Activated CD4-positive, alpha-beta T cell treated with anti-CD3 and anti-CD28 coated beads, Interleukin-10, Interleukin-2, amounts not matched to agents 100 ng/mL and 50 ng/mL, durations not matched to agents 16 hours and 8 hours (primary cell): Measurements from ENCODE around the gene WNT3A.

ENCODE experiments used
- DNase-seq: peaks from one replicate; pipeline ENCODE4 v3.0.0-alpha.2; 2020

The WNT3A gene

GRCh38 chr1:227999056-227999930 lies 7.5 kb upstream of the WNT3A start:
- DNase-seq, result peak; percentile 78

- no peak for DNase-seq
Measured at GRCh38 chr1:228000416-228000815, 6.4 kb upstream of the WNT3A start.

- DNase-seq, result no peak
Measured at GRCh38 chr1:228000836-228001563, 5.8 kb upstream of the WNT3A start.

GRCh38 chr1:228001738-228002535 lies 4.9 kb upstream of the WNT3A start:
- DNase-seq, result no peak

GRCh38 chr1:228002792-228003191 lies 4.0 kb upstream of the WNT3A start:
- no peak for DNase-seq

GRCh38 chr1:228003461-228004330 lies 3.1 kb upstream of the WNT3A start:
- DNase-seq, result no peak

- DNase-seq, result peak; percentile 31
Measured at GRCh38 chr1:228004331-228004855, 2.4 kb upstream of the WNT3A start.

- DNase-seq, result no peak
Measured at GRCh38 chr1:228004856-228005462, 1.8 kb upstream of the WNT3A start.

GRCh38 chr1:228005511-228006033 lies 1.2 kb upstream of the WNT3A start:
- no peak for DNase-seq

- DNase-seq, result no peak
Measured at GRCh38 chr1:228006034-228006785, 588 bp upstream of the WNT3A start.

GRCh38 chr1:228007049-228007800 lies 427 bp downstream of the WNT3A start:
- no peak for DNase-seq

GRCh38 chr1:228007801-228008341 lies 1.1 kb downstream of the WNT3A start:
- no peak for DNase-seq

GRCh38 chr1:228008391-228009115 lies 1.8 kb downstream of the WNT3A start:
- no peak for DNase-seq

- DNase-seq, result no peak
Measured at GRCh38 chr1:228009116-228009827, 2.5 kb downstream of the WNT3A start.

- DNase-seq, result no peak
Measured at GRCh38 chr1:228009828-228010775, 3.3 kb downstream of the WNT3A start.

GRCh38 chr1:228010921-228011320 lies 4.1 kb downstream of the WNT3A start:
- DNase-seq, result no peak
